Neural crest cell (in vitro differentiated cells): ENCODE results near the gene MGAT5B. TPM values are rescaled to one million over a fixed set of nuclear protein-coding genes. Genes with fewer than 3 reads are reported as not detected.

Experiments used
- DNase-seq: peaks from one replicate; pipeline ENCODE4 v3.0.0; 2021; ENCODE audit warnings: low read depth, mixed read lengths, low spot score
- H3K27ac Mint-ChIP-seq: one replicate; pipeline ENCODE4 v1.8.0; 2021; ENCODE audit warnings: mild to moderate bottlenecking, mixed read lengths; ENCODE audit not compliant: unreplicated experiment
- H3K27me3 Mint-ChIP-seq: 2 replicates; pipeline ENCODE4 v1.8.0; 2021; ENCODE audit warnings: low read depth, mild to moderate bottlenecking, mixed read lengths
- H3K36me3 Mint-ChIP-seq: 2 replicates; pipeline ENCODE4 v1.8.0; 2021; ENCODE audit warnings: low read depth, mild to moderate bottlenecking, mixed read lengths
- H3K4me1 Mint-ChIP-seq: 2 replicates; pipeline ENCODE4 v1.8.0; 2021; ENCODE audit warnings: mixed read lengths
- H3K4me3 Mint-ChIP-seq: one replicate; pipeline ENCODE4 v1.8.0; 2021; ENCODE audit warnings: mild to moderate bottlenecking, mixed read lengths
- H3K9me3 Mint-ChIP-seq: 2 replicates; pipeline ENCODE4 v1.8.0; 2021; ENCODE audit warnings: mixed read lengths
- total RNA-seq: library from RNA; stranded (reverse); gene quantifications from 2 replicates; pipeline ENCODE4 v1.2.1, GENCODE V29; 2021
- TF ChIP-seq, protein P1 (sequence below): fragments of 200-600 bp; sonication (generic); conservative IDR thresholded peaks from 2 replicates; pipeline ENCODE4 v1.5.0; 2021; ENCODE audit warnings: antibody characterized with exemption, mild to moderate bottlenecking

MGAT5B gene
- total RNA-seq, 1 donor from 2014 or later, result 14.6 TPM

DNA sequence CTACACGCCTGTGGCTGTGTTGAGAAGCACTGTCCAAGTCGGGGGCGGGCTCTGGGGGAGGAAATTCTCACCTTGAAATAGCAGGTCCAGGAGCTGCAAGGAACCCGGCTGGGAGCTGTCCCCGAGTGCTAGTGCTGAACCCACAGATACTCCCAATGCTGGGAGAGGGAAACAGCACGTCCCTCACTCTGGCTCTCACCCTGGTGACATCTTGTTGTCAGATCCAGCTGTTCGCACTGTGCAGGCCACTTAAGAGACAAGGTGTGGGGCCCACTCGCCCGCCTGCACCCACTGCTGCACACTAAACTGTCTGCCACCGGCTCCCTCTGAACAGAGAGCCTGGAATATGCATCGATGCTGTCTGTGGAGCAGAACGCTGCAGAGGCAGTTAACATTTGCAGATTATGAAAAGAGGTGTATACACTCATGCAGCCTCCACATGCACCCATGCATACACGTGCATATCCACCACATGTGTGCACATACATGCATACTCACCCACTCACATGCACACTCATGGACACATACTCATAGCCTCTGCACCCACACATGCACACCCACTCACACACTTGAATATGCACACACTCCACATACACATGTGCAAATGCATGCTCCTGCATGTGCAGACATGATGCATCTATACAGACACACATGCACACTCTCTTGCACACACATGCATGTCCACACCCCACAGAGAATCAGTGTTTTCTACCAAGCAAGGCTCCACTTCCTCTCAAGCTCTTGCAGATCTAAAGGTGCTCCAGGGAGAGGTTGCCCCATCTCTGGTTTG, 42.0 kb downstream of the MGAT5B start:
- H3K27ac Mint-ChIP-seq, result no peak overlapping the region
- TF ChIP-seq, protein P1, sequence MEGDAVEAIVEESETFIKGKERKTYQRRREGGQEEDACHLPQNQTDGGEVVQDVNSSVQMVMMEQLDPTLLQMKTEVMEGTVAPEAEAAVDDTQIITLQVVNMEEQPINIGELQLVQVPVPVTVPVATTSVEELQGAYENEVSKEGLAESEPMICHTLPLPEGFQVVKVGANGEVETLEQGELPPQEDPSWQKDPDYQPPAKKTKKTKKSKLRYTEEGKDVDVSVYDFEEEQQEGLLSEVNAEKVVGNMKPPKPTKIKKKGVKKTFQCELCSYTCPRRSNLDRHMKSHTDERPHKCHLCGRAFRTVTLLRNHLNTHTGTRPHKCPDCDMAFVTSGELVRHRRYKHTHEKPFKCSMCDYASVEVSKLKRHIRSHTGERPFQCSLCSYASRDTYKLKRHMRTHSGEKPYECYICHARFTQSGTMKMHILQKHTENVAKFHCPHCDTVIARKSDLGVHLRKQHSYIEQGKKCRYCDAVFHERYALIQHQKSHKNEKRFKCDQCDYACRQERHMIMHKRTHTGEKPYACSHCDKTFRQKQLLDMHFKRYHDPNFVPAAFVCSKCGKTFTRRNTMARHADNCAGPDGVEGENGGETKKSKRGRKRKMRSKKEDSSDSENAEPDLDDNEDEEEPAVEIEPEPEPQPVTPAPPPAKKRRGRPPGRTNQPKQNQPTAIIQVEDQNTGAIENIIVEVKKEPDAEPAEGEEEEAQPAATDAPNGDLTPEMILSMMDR, result no peak
- H3K4me1 Mint-ChIP-seq, result no peaks in the 10 kb centered on the region
- peak; percentile 50 for DNase-seq
- no peak overlapping the region for H3K4me3 Mint-ChIP-seq
- no peaks in the 10 kb centered on the region for H3K27me3 Mint-ChIP-seq
- H3K9me3 Mint-ChIP-seq, result no peaks in the 10 kb centered on the region
- H3K36me3 Mint-ChIP-seq, result peaks cover 11% of the 10 kb centered on the region

GRCh38 chr17:76911299-76912017, 43.3 kb downstream of the MGAT5B start:
- peaks cover 11% of the 10 kb centered on the region for H3K36me3 Mint-ChIP-seq
- no peaks in the 10 kb centered on the region for H3K9me3 Mint-ChIP-seq
- no peaks in the 10 kb centered on the region for H3K27me3 Mint-ChIP-seq
- no peak for DNase-seq
- no peak overlapping the region for H3K27ac Mint-ChIP-seq
- no peak overlapping the region for H3K4me3 Mint-ChIP-seq
- H3K4me1 Mint-ChIP-seq, result no peaks in the 10 kb centered on the region
- TF ChIP-seq, protein P1, result no peak

- H3K27me3 Mint-ChIP-seq, result no peaks in the 10 kb centered on the region
- TF ChIP-seq, protein P1, result no peak
- no peak for DNase-seq
- no peaks in the 10 kb centered on the region for H3K4me1 Mint-ChIP-seq
- no peaks in the 10 kb centered on the region for H3K9me3 Mint-ChIP-seq
- H3K4me3 Mint-ChIP-seq, result no peak overlapping the region
- peaks cover 7% of the 10 kb centered on the region for H3K36me3 Mint-ChIP-seq
- no peak overlapping the region for H3K27ac Mint-ChIP-seq
These were observed 44.4 kb downstream of the MGAT5B start for GRCh38 chr17:76912421-76913164.

DNA sequence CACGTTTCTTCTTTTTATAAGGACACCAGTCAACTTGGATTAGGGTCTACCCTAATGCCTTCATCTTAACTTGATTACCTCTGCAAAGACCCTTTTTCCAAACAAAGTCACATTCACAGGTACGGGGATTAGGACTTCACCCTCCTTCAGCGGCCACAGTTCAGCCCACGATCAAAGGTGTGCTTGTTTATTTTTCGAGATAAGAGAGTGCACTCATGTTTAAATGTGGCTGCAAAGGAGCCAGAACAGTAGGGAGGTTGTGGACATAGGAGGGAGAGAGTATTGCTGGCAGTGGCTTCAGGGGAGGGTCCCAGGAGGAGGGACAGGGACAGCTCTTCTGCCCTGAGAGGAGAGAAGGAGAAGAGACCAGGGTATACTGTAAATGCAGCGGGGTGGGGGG, 46.7 kb downstream of the MGAT5B start:
- Mint-ChIP-seq H3K27ac (no peak overlapping the region), H3K9me3 (no peaks in the 10 kb centered on the region), H3K36me3 (peaks cover 3% of the 10 kb centered on the region), H3K4me1 (no peaks in the 10 kb centered on the region), H3K4me3 (no peak overlapping the region), H3K27me3 (no peaks in the 10 kb centered on the region)
- no peak for DNase-seq
- TF ChIP-seq, protein P1, result no peak

- TF ChIP-seq, protein P1, result no peak
- no peak for DNase-seq
- Mint-ChIP-seq H3K36me3 (peaks cover 3% of the 10 kb centered on the region), H3K27ac (peak overlapping the region; percentile 58), H3K4me3 (no peak overlapping the region), H3K9me3 (no peaks in the 10 kb centered on the region), H3K4me1 (no peaks in the 10 kb centered on the region), H3K27me3 (no peaks in the 10 kb centered on the region)
These were observed 47.8 kb downstream of the MGAT5B start for GRCh38 chr17:76915840-76916510.
